T47D (cell line): ENCODE results near the gene SYPL1.
A peak's percentile ranks its signal among the peaks of the same experiment; 100 is the strongest.

ENCODE experiments used
- DNase-seq, 2 experiments: peaks; one replicate each; pipeline versions ENCODE4 v3.0.0 to v3.0.0-alpha.2; 2011 to 2012; ENCODE audit warnings: low read depth in 1 of 2, low spot score in 1 of 2
- JUND ChIP-seq: IDR thresholded peaks from 2 replicates; pipeline ENCODE4 v1.6.1; 2012; ENCODE audit warnings: low read depth
- in situ Hi-C: cut with HindIII; loops from 2 replicates; pipeline ENCODE4 v1.10.0; 2016; ENCODE audit warnings: low sequenced_read_pairs, low pct_unique_long_range_greater_than_20kb

SYPL1 gene

DNA sequence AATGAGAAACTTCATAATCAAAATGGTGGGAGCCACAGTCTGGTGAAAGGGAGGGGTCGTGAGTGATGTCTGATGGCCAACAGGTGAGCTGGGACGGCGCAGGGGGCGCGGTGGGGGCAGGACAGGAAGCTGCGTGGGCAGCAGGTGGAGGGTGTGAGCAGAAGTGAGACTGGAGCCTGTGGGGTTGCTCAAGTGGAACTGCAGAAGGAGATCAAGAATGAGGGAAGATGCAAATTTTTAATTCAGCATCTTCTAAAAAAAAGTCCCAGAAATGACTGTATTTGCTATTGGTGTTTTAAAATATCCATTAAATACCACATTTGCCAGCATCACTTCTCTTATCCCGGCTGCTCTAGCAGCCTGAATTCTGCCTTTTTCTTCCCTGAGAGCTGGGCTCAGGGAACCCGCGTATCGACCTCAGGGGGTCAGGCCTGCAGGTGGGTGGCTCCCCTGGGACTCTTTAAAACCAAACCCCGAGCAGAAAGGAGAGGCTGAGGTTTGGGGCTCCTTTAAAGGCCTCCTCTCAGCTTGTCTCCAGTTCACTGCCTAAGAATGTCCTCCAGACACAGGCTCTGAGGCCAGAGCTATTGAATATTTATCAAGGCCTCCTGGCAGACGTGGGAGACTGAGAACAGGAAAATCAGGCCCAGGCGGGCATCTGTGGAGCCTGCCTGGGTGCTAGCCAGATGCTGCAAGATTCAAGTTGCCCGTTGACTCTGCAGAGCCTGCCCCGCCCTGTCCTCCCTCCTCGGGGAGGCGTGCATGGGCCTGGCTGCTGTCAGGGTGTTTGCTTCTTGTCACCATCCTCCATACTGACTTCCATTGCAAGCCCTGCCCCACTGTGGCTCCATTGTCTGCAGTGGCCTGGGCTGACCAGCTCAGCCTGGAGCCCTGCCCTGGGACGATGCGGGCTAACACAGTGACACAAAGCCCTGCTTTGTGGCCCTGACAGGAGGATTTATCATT, 53.9 kb downstream of the SYPL1 start:
- no peak for TF ChIP-seq JUND
- in situ Hi-C loops, result no loop called here
- peak in 1 of 2 experiments; percentile 93 for DNase-seq

DNA sequence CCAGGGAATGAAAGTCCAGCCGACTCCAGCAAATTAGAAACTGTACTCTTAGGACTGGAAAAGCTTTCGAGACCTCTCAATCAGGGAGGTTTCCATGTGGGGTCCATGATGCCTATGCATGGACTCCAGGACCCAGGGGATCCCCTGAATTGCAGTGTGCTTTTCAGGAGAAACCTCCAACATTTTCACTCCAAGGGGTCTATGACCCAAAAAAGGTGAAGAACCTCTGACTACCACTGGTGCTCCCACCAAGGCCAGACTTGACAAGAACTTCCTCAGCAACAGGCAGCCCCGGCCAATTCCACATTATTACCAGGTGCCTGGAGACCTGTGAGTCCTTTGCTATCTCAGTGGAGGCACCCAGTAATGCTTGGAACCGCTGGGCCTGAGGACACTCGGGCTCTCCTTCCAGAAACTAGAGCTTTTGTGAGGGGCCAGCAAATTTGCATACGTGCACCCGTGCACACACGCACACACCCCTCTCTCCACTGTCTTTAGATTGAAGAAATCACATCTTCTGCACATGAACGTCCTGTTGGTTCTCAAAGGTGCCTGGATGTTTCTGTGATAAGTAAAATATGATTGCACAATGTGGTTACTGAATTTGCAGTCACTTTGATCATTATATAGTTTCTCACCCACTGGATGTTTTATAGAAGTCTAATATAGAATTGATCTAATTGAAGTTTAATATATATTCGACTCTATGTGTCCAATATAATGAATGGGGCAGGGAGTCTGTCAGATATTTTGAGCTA, 54.7 kb downstream of the SYPL1 start:
- no peak for TF ChIP-seq JUND
- DNase-seq, result no peak
- in situ Hi-C loops, result no loop called here

DNA sequence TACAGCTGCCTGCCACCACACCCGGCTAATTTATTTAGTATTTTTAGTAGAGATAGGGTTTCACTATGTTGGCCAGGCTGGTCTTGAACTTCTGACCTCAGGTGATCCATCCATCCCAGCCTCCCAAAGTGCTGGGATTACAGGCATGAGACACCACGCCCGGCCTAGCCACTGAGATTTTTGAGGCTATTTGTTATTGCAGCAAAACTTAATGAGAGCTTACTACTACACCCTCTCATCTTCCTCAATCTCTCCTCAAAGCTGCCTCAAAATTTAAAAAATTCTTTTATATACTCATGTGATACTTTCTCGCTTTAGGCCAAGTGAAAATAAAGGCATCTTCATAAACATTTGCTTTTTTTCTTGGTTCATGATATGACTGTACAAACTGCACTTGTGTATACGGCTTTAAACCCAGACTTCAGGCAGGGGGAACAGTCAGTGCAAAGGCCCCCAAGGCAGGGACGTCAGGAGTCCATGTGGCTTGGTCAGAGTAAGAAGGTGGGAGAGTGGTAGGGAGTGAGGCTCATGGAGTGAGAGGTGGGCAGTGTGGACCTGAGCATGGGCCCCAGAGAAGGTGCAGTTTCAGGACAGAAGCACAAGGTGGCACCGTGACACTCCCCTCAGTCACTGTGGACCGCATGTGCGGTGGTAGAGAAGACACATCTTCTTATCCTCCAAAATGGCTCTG, 55.5 kb downstream of the SYPL1 start:
- DNase-seq, result peak; percentile 33 to 83
- TF ChIP-seq JUND, result no peak
- in situ Hi-C loops, result no loop called here

DNA sequence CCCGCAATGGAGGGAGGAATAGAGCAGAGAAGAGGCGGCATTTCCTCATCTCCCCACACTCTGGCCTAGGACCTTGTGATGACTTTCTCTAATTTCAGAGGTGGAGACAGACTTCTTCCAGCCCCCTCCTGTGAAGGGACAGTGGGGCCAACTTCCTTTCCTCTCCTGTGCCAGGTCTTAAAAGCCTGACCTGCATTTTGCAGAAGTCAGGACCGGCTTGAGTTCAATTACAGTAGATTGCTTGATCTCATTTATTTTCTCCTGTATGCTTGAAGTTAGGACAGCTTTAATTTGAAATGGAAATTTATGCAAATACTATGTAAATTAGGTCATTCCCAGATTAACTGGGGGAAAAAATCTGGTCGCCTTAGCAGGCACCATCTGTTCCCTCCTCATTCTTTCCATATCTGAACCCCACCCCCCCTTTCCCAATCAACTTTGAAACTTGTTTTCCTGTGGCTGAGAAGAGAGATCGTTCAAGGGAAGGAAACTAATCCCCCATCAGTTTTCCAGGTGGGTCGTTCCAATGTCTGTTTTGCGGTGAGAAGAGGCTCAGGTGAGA, 57.1 kb downstream of the SYPL1 start:
- no peak for TF ChIP-seq JUND
- no peak for DNase-seq
- in situ Hi-C loops, result no loop called here

DNA sequence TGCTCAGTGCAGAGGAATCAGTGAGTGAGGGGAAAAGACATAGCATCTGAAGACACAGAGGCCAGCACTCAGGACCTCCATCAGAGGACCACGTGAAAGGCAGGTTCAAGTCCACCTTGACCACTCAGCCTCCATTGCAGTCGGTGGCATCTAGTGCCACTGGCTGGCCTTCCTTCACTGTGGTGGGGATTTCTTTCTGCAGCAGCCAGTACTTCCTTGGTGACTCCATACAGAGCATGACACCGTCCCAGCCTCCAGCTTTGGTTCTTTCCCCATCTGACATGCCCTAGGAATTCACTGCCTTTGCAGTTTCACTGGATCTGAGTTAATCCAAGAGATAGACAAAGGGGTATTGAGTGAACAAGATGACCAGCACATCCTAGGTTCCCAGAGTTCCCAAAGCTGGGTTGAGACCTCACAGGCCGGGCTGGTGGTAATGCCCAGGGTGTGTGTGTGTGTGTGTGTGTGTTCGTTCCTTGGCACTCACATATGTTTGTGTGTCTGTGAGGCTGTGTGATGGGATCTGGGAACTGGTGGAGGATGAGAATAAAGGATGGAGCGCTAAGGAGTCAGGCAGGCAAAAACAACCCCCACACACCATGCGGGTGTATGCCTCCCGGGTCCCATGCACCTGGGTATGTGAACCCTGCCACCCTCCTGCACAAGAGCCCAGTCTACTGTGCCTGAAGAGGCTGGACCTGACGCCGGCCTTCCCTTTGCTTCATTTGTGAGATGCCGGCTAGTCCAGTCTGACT, 57.8 kb downstream of the SYPL1 start:
- in situ Hi-C loops, result no loop called here
- TF ChIP-seq JUND, result no peak
- DNase-seq, result no peak

DNA sequence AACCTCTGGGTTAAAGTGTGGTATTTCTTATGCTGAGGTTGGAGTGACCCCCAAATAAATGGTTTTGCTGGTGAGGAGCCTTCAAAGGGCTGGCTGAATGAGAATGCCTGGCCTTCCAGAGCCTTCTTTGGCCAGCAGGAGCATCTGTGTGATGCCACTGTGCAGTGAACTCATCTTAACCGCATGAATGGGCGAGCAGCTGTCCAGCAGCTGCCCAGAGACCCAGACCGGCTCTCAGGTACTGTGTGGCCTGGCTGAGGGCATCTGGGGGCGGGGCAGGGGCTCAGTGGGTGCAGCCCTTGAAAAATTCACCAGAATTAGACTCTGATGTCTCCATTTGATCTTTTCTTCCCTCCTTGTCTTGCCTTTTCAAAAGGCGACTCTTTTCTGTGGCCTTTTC, 59.0 kb downstream of the SYPL1 start:
- no peak for TF ChIP-seq JUND

DNA sequence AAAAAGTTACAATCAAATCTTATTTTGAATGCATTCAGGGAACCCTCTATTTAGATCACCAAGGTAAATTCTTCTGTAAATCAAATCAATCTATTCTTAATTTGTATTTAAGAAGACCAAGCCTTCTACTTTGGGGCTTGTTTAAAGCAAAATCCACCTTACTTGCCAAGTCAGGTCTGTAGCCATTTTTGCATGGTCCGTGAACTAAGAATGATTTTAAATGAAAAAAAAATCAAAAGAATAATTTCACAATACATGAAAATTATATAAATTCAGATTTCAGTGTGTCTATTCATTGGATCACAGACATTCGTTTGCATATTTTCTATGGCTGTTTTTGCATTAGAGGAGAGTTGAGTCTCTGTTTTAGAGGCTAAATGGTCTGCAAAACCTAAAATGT, 59.4 kb downstream of the SYPL1 start:
- TF ChIP-seq JUND, result no peak
- in situ Hi-C loops, result no loop called here
- DNase-seq, result no peak

More for the DNA sequence above, 59.0 kb downstream of the SYPL1 start:
- no peak for DNase-seq
- in situ Hi-C loops, result no loop called here

DNA sequence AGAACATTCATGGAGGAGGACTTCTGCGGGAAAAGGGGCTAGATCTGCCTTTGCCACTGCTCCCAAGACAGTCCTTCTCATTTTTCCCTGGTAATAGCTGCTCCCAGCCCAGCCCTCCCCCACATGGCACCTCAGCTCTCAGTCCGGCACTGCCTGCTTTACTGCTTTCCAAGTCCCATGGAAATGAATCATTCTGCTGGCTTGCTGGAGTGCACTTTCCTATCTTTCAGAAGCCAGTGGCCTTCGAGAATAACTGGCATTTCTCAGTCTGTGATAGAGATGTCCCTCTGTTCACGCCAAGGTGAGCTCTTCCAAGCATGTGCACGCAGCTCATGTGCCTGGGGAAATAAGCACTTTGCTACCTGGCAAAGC, 61.4 kb downstream of the SYPL1 start:
- no peak for TF ChIP-seq JUND
- no peak for DNase-seq
- in situ Hi-C loops, result no loop called here

DNA sequence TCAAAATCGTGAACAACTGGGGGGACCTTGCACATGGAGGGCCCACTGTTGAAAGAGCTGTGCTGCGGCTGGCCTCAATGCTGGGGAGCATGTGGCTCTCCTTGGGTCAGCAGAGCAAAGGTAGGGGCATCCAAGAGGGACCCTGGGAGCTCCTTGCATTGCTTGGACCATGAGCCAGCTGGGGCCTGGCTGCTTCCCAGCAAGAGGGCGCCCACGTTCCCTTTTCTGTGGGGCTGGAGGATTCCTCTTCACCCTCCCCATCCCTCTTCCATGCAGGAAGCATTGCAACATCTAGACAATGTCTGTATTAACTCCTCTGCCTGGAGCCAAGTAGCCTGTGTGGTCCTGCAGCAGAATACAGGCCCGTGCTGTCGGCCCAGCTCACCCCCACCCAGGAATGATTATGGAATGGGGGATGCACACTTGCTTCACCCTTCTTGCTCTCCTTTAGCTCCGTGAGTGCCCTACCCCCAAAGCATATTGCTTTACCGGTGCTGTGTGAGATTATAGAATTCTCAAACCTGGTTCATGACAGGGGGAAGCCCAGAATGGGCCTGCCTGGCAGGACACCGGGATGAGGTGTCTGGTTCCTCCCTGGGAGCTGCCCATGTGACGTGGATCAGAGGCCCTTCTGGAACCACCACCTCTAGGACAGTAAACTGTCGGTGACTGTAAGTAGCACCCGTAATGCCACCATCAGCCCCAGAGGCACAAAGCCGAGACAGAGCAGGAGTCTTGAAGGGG, 61.9 kb downstream of the SYPL1 start:
- in situ Hi-C loops, result no loop called here
- DNase-seq, result peak in 1 of 2 experiments; percentile 26
- TF ChIP-seq JUND, result no peak

DNA sequence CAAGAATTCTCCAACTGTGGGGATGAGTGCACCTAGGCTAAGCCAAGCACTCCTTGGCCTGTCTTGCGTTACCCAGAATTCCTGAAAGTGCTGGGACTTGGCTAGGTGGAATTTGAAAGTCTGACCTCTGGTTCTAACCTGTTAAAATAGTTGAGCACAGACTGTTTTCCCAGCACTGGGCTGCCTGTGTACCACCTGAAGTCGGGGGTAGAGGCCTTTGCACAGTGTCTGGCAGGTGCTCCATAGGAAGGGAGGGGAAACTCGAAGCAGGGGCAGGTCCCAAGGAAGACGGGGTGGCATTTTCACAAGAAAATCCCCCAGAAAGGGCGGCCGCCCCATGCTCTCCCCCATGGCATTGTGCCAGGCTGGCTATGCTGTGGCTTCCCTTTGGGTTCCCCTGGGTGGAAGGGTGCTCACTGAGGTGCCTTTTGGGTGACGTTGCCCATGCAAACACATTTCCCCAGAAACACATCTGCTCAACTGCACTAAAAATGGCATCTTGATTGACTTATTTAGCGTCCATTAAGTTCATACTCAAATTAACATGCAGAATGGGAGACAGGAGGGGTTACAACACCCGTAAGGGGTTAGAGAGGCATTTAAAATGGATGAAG, 62.9 kb downstream of the SYPL1 start:
- in situ Hi-C loops, result no loop called here
- no peak for DNase-seq
- TF ChIP-seq JUND, result no peak

DNA sequence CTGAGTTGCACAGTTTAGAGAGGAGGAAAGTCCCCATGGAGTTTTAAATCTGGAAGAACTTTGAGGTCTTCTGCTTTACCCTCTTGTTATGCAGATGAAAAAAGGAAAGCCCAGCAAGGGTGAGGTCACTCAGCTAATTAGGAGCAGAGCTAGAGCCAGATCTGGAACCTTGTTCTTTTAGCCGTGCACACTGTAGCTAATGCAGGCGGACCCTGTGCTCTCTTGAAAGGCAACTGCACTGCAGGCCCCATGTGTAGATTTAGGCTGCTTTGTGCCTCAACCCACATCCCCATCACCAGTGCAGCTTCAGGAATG, 63.4 kb downstream of the SYPL1 start:
- in situ Hi-C loops, result no loop called here
- no peak for TF ChIP-seq JUND
- no peak for DNase-seq
